CD14-positive monocyte (primary cell): ENCODE measurements around the gene CYB5A. TPM values are rescaled to one million over a fixed set of nuclear protein-coding genes. Genes with fewer than 3 reads are reported as not detected.

ENCODE experiments used
- DNase-seq, 3 donors: peaks; one replicate each; pipeline ENCODE4 v3.0.0-alpha.2; 2011 to 2022
- H2AFZ ChIP-seq: 2 replicates; pipeline ENCODE4 v1.6.0; 2012; ENCODE audit warnings: mild to moderate bottlenecking, low read depth, low read length, inconsistent platforms; ENCODE audit not compliant: insufficient read depth, poor library complexity, severe bottlenecking
- H3K27ac ChIP-seq, 2 donors: 1 replicate in 1 of 2; 2 replicates in 1 of 2; pipeline ENCODE4 v1.5.1; 2012 to 2013; ENCODE audit warnings: low read length in 2 of 2, control low read depth in 1 of 2, inconsistent platforms in 1 of 2, low read depth in 1 of 2, mild to moderate bottlenecking in 1 of 2
- H3K27me3 ChIP-seq, 2 donors: one replicate each; pipeline versions ENCODE4 v1.6.0 to v1.6.1; 2011 to 2013; ENCODE audit warnings: low read length in 2 of 2; ENCODE audit not compliant: control insufficient read depth in 2 of 2, insufficient read depth in 2 of 2
- H3K36me3 ChIP-seq, 2 donors: replicated peaks in 1 of 2; 1 replicate in 1 of 2; 2 replicates in 1 of 2; pipeline versions ENCODE4 v1.5.1 to v1.6.1; 2012 to 2013; ENCODE audit warnings: low read length in 2 of 2, control low read depth in 1 of 2, inconsistent platforms in 1 of 2, mild to moderate bottlenecking in 1 of 2; ENCODE audit not compliant: insufficient read depth in 2 of 2, control insufficient read depth in 1 of 2
- H3K4me1 ChIP-seq, 2 donors: 1 replicate in 1 of 2; 2 replicates in 1 of 2; pipeline versions ENCODE4 v1.5.1 to v1.6.1; 2012 to 2013; ENCODE audit warnings: low read length in 2 of 2, control low read depth in 1 of 2, inconsistent platforms in 1 of 2, mild to moderate bottlenecking in 1 of 2, moderate library complexity in 1 of 2; ENCODE audit not compliant: insufficient read depth in 2 of 2, control insufficient read depth in 1 of 2
- H3K4me2 ChIP-seq: replicated peaks from 2 replicates; pipeline ENCODE3; 2012; ENCODE audit warnings: low read length, moderate library complexity, mild to moderate bottlenecking; ENCODE audit not compliant: poor library complexity, severe bottlenecking; ENCODE audit errors: extremely low read depth
- H3K4me3 ChIP-seq, 3 experiments: fragments of 200-600 bp in 1 of 3; sonication (generic) in 1 of 3; replicated peaks in 1 of 3; 1 replicate in 2 of 3; 2 replicates in 1 of 3; pipeline ENCODE4 v1.5.1; 2011 to 2013; ENCODE audit warnings: low read length in 3 of 3, mild to moderate bottlenecking in 3 of 3, control low read depth in 2 of 3, low read depth in 2 of 3, inconsistent platforms in 1 of 3, moderate library complexity in 1 of 3
- H3K79me2 ChIP-seq: 2 replicates; pipeline ENCODE4 v1.6.0; 2012; ENCODE audit warnings: mild to moderate bottlenecking, control low read depth, inconsistent platforms, low read length, moderate library complexity; ENCODE audit not compliant: insufficient read depth
- H3K9ac ChIP-seq: 2 replicates; pipeline ENCODE4 v1.6.0; 2017; ENCODE audit warnings: low read length, mild to moderate bottlenecking; ENCODE audit not compliant: insufficient read depth, poor library complexity, severe bottlenecking
- H3K9me3 ChIP-seq, 2 donors: replicated peaks in 1 of 2; 1 replicate in 1 of 2; 2 replicates in 1 of 2; pipeline versions ENCODE4 v1.5.1 to v1.6.1; 2012 to 2013; ENCODE audit warnings: low read length in 2 of 2, control low read depth in 1 of 2; ENCODE audit not compliant: control insufficient read depth in 1 of 2, insufficient read depth in 1 of 2
- H4K20me1 ChIP-seq: 2 replicates; pipeline ENCODE4 v1.6.0; 2012; ENCODE audit warnings: mild to moderate bottlenecking, low read length, control low read depth, moderate library complexity; ENCODE audit not compliant: insufficient read depth
- H3K27ac Mint-ChIP-seq, 7 donors: one replicate each; pipeline ENCODE4 v1.8.0; 2020; ENCODE audit warnings: mild to moderate bottlenecking in 7 of 7, mixed read lengths in 7 of 7, moderate library complexity in 6 of 7, inconsistent platforms in 2 of 7
- H3K27me3 Mint-ChIP-seq, 3 donors: one replicate each; pipeline ENCODE4 v1.8.0; 2021 to 2022; ENCODE audit warnings: low read depth in 3 of 3, mild to moderate bottlenecking in 3 of 3, mixed read lengths in 3 of 3, moderate library complexity in 3 of 3, inconsistent platforms in 1 of 3
- H3K36me3 Mint-ChIP-seq, 2 donors: one replicate each; pipeline ENCODE4 v1.8.0; 2020; ENCODE audit warnings: mixed read lengths in 2 of 2, inconsistent platforms in 1 of 2, mild to moderate bottlenecking in 1 of 2
- H3K4me1 Mint-ChIP-seq: one replicate; pipeline ENCODE4 v1.8.0; 2020; ENCODE audit warnings: mild to moderate bottlenecking, mixed read lengths
- H3K4me3 Mint-ChIP-seq, 2 donors: one replicate each; pipeline ENCODE4 v1.8.0; 2020; ENCODE audit warnings: mild to moderate bottlenecking in 2 of 2, mixed read lengths in 2 of 2, moderate library complexity in 1 of 2
- H3K9me3 Mint-ChIP-seq, 7 donors: one replicate each; pipeline ENCODE4 v1.8.0; 2020 to 2022; ENCODE audit warnings: mixed read lengths in 7 of 7, mild to moderate bottlenecking in 6 of 7, moderate library complexity in 6 of 7, inconsistent platforms in 2 of 7
- CTCF ChIP-seq: fragments of 200-600 bp; IDR thresholded peaks from one replicate; pipeline ENCODE4 v1.8.0; 2022; ENCODE audit warnings: antibody characterized with exemption, mild to moderate bottlenecking
- WGBS: methylation state at CpG from one replicate; pipeline ENCODE4 v1.1.5; 2013; ENCODE audit warnings: missing lambda C conversion rate; ENCODE audit not compliant: insufficient coverage; 5-methylcytosine and 5-hydroxymethylcytosine counted together
- intact Hi-C, 2 donors: fragments of 100-400 bp; cut with micrococcal nuclease; formaldehyde crosslinking; loops; one replicate each; pipeline versions ENCODE4 v1.15.0 to v1.15.1; 2023
- polyA plus RNA-seq, 3 donors: library from polyadenylated mRNA; depleted of rRNA in 1 of 3; unstranded in 2 of 3; stranded (reverse) in 1 of 3; fragments of 300-500 nt in 2 of 3; fragments of >200 nt in 1 of 3; fragmentation: Illumina TruSeq in 2 of 3; gene quantifications; 1 replicate in 2 of 3; 2 replicates in 1 of 3; pipeline ENCODE4 v1.2.3, GENCODE V29; 2012 to 2021

CYB5A gene
- polyA plus RNA-seq, 3 donors, result 19.0 to 27.6 (median 22.4) TPM

- no peak overlapping the region for H3K27ac ChIP-seq
- no peak overlapping the region for H3K9ac ChIP-seq
- Mint-ChIP-seq H3K4me1 (peaks cover 5% of the 10 kb centered on the region), H3K9me3 (no peaks in the 10 kb centered on the region), H3K27ac (no peak overlapping the region), H3K27me3 (peaks cover 2 to 7% (median 5%) of the 10 kb centered on the region in 3 donors), H3K4me3 (no peak overlapping the region), H3K36me3 (no peaks in the 10 kb centered on the region)
- intact Hi-C loops, result loop anchor here in 1 of 2 donors (10.0 kb wide), 2 partner anchors 253 to 353 kb away; partner anchors contain the start of genes CNDP2 and ZNF407
- no peaks in the 10 kb centered on the region for H4K20me1 ChIP-seq
- no peak for DNase-seq
- H3K9me3 ChIP-seq, result no peaks in the 10 kb centered on the region
- no peaks in the 10 kb centered on the region for H3K27me3 ChIP-seq
- no peaks in the 10 kb centered on the region for H3K79me2 ChIP-seq
- no peak overlapping the region for H3K4me3 ChIP-seq
- no CpG with 5 or more reads among the region's 4 CpGs for WGBS
- H3K4me2 ChIP-seq, result no peak overlapping the region
- H3K36me3 ChIP-seq, result no peaks in the 10 kb centered on the region
- no peak for TF ChIP-seq CTCF
- no peaks in the 10 kb centered on the region for H3K4me1 ChIP-seq
- H2AFZ ChIP-seq, result no peak overlapping the region
Observed at GRCh38 chr18:74241426-74241825, 50.3 kb downstream of the CYB5A start.

- Mint-ChIP-seq H3K27ac (no peak overlapping the region), H3K4me1 (peaks cover 7% of the 10 kb centered on the region), H3K9me3 (peaks cover 0 to 2% (median 0%) of the 10 kb centered on the region in 7 donors), H3K27me3 (peaks cover 2 to 7% (median 5%) of the 10 kb centered on the region in 3 donors), H3K4me3 (no peak overlapping the region), H3K36me3 (no peaks in the 10 kb centered on the region)
- H3K36me3 ChIP-seq, result no peaks in the 10 kb centered on the region
- peaks cover 0 to 5% of the 10 kb centered on the region in 2 donors for H3K4me1 ChIP-seq
- TF ChIP-seq CTCF, result no peak
- no peaks in the 10 kb centered on the region for H3K79me2 ChIP-seq
- DNase-seq, result no peak
- H3K27me3 ChIP-seq, result no peaks in the 10 kb centered on the region
- no CpG with 5 or more reads among the region's 1 CpG for WGBS
- H2AFZ ChIP-seq, result no peak overlapping the region
- H3K4me2 ChIP-seq, result no peak overlapping the region
- no peak overlapping the region for H3K4me3 ChIP-seq
- intact Hi-C loops, result no loop called here
- no peaks in the 10 kb centered on the region for H3K9me3 ChIP-seq
- no peak overlapping the region for H3K27ac ChIP-seq
- no peaks in the 10 kb centered on the region for H4K20me1 ChIP-seq
- H3K9ac ChIP-seq, result no peak overlapping the region
Observed at GRCh38 chr18:74239567-74239966, 52.2 kb downstream of the CYB5A start.
